Measurements from ENCODE around the gene ZNF511.

Gene ZNF511

DNA sequence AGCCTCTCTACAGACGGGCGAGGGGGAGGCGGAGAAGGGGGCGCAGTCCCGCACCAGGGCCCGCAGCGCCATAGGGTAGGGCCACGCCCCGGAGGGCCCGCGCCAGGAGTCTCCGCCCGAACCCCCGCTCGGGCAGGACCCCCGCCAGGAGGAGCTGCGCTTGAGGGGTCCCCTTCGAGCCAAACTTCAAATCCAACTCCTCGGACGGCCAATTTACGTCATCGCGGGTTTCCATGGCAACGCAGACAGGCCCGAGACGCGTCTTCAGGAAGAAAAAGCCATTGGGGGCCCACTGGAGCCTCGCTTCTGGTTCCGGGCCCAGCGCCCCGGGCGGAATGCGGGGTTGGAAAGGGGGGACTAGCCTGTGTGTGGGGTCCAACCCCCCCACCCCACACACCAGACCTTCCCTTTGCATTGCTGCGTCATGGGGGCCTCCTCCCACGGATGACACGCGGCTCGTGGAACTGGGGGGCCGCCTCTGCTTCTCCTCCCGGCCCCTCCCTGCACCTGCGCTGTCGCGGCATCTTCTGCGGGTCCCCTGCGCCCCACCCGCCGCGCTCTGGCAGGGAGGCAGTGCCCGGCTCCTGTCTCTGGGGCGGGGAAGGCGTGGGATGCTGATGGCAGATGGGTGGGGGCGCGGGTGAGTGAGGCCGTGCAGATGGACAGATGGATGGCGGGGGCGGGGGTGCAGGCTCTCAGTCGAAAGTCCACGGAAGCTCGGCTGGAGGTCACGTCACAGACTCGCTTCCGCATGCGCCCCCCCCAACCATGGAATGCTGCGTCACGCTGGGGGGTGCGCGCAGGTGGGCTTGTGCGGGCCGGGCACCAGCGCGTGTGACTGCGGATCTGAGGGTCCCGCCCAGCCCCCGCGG lies 26.8 kb downstream of the ZNF511 start (continued):
- TF ChIP-seq, protein P1, sequence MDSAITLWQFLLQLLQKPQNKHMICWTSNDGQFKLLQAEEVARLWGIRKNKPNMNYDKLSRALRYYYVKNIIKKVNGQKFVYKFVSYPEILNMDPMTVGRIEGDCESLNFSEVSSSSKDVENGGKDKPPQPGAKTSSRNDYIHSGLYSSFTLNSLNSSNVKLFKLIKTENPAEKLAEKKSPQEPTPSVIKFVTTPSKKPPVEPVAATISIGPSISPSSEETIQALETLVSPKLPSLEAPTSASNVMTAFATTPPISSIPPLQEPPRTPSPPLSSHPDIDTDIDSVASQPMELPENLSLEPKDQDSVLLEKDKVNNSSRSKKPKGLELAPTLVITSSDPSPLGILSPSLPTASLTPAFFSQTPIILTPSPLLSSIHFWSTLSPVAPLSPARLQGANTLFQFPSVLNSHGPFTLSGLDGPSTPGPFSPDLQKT (IDR thresholded peaks at IDR 0.05; ENCODE audit: borderline replicate concordance, low read depth, low read length) = no peak
- TF ChIP-seq ZNF530 (tag by site-specific recombination; IDR thresholded peaks at IDR 0.05; ENCODE audit: low read depth) = no peak
- 0 out of 2 replicates have a peak, but pooled peaks have one; percentile 32 for TF ChIP-seq ZBTB1 (tag by site-specific recombination; IDR thresholded peaks at IDR 0.05)
- TF ChIP-seq ZNF488 (tag by site-specific recombination; IDR thresholded peaks at IDR 0.05) = no peak
- TF ChIP-seq ZNF112 (tag by site-specific recombination; IDR thresholded peaks at IDR 0.05) = no peak
- peak; percentile 74 for TF ChIP-seq ZNF335 (tag by site-specific recombination; conservative IDR thresholded peaks at IDR 0.05)
- 0 out of 2 replicates have a peak, but pooled peaks have one; percentile 32 for TF ChIP-seq ZNF398 (tag by site-specific recombination; IDR thresholded peaks at IDR 0.05)
- no peak for TF ChIP-seq ZNF404 (tag by site-specific recombination; IDR thresholded peaks at IDR 0.05)
- no peak for TF ChIP-seq ZNF473 (tag by site-specific recombination; IDR thresholded peaks at IDR 0.05)
- no peak for TF ChIP-seq ZNF837 (tag by site-specific recombination; IDR thresholded peaks at IDR 0.05)
- peak; percentile 43; the same call in 1 of the 2 replicates for TF ChIP-seq ZBTB8A (tag by site-specific recombination; IDR thresholded peaks at IDR 0.05)
- peak; percentile 71; the same call in 1 of the 2 replicates for TF ChIP-seq ZBTB10 (tag by site-specific recombination; IDR thresholded peaks at IDR 0.05)
- 0 out of 2 replicates have a peak, but pooled peaks have one; percentile 10 for TF ChIP-seq ZNF76 (tag by site-specific recombination; IDR thresholded peaks at IDR 0.05; ENCODE audit: borderline replicate concordance, low read depth)
- TF ChIP-seq ZNF664 (tag by site-specific recombination; IDR thresholded peaks at IDR 0.05) = no peak
- peak; percentile 97 for TF ChIP-seq ZNF692 (tag by site-specific recombination; IDR thresholded peaks at IDR 0.05)
- no peak for TF ChIP-seq ZNF138 (tag by site-specific recombination; IDR thresholded peaks at IDR 0.05; ENCODE audit: borderline replicate concordance)
- peak; percentile 55 for TF ChIP-seq SP3 (tag by site-specific recombination; IDR thresholded peaks at IDR 0.05)
- no peak for TF ChIP-seq HOXD13 (CRISPR knock-in tag; IDR thresholded peaks at IDR 0.05; ENCODE audit: borderline replicate concordance)
- TF ChIP-seq ZNF391 (tag by site-specific recombination; IDR thresholded peaks at IDR 0.05; ENCODE audit: borderline replicate concordance, low read depth) = no peak
- TF ChIP-seq ZNF37A (tag by site-specific recombination; IDR thresholded peaks at IDR 0.05) = no peak
- 0 out of 2 replicates have a peak, but pooled peaks have one; percentile 14 for TF ChIP-seq CTCF (tag by site-specific recombination; IDR thresholded peaks at IDR 0.05)
- TF ChIP-seq KLF10 (tag by site-specific recombination; IDR thresholded peaks at IDR 0.05) = no peak
- no peak for TF ChIP-seq KLF7 (tag by site-specific recombination; IDR thresholded peaks at IDR 0.05; ENCODE audit: borderline replicate concordance)
- no peak for TF ChIP-seq ZNF626 (tag by site-specific recombination; IDR thresholded peaks at IDR 0.05)
- TF ChIP-seq ZIC2 (tag by site-specific recombination; IDR thresholded peaks at IDR 0.05) = peak; percentile 74; the same call in 1 of the 2 replicates
- peak; percentile 91 for TF ChIP-seq GLIS2 (tag by site-specific recombination; IDR thresholded peaks at IDR 0.05)

All from HEK293 (cell line).